D341Med (cell line): ENCODE measurements around the gene ZNF234.
"Not testable (repeated sequence)": the region's sequence is repeated elsewhere in the genome, so short reads cannot be mapped to it uniquely, and the experiment has no call there.

Experiments used
- DNase-seq: peaks from one replicate; pipeline ENCODE4 v3.0.0; 2012; ENCODE audit warnings: low spot score

Gene ZNF234

GRCh38 chr19:44182145-44182544 is 40.8 kb downstream of the ZNF234 start:
- no peak for DNase-seq

DNA sequence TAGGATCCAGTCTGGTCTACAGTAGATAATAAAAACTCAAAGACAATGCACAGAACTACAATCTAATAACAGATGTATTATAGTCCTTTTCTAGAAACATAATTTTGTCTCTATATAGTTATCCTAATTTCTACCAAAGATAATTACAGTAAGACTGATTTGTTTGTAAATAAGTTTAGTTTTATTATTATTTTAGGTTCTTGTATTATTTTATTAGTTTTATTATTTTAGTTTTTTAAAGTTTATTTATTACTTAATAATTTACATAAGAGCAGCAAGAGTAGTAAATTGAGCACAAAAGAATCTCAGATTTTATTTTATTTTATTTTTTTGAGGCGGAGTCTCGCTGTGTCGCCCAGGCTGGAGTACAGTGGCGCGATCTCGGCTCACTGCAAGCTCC is 48.7 kb downstream of the ZNF234 start:
- DNase-seq: no peak

DNA sequence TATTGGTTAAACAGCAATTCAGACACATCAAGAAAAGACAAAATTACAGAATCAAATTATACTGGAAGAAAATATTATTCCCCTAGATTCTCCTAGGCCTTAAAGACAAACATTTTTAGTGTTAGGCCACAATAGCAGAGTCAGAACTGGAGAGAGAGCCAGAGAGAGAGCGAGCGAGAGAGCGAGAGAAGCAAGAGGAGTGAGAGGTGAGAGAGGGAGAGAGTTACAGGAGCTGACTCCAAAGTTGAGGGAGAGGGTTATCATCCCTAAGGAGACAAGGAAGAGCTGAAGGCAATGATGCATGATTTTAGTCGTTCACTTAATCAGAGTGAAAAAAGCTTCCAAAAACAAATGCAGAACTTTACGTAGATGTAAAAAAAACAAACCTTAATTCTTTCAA is 50.8 kb downstream of the ZNF234 start:
- DNase-seq: no peak

- no peak for DNase-seq
Observed at GRCh38 chr19:44196772-44197171, 55.4 kb downstream of the ZNF234 start.

GRCh38 chr19:44202470-44202869 is 61.1 kb downstream of the ZNF234 start:
- DNase-seq: no peak

- DNase-seq: no peak
Observed at GRCh38 chr19:44202974-44203373, 61.6 kb downstream of the ZNF234 start.

- DNase-seq: not testable (repeated sequence)
Observed at GRCh38 chr19:44203877-44204276, 62.5 kb downstream of the ZNF234 start.

DNA sequence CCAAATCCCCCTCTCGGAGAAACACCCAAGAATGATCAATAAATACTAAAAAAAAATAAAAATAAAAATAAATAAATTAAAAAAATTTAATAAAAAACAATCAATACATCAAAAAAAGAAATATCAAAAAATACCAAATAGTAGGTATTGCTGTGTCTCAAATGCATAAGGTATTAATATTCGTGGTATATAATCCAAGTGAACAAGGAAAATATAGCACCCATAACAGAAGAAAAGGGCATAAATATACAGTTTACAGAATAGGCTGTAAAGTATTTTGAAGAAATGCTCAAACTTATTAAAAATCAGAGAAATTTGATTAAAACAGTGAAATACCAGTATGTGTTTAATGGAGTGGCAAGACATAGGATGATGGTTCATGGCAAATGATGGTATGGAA is 63.4 kb downstream of the ZNF234 start:
- no peak for DNase-seq

GRCh38 chr19:44207126-44207803 is 65.9 kb downstream of the ZNF234 start:
- peak; percentile 91 for DNase-seq
